ENCODE results near the gene HEPHL1.

Gene HEPHL1

DNA sequence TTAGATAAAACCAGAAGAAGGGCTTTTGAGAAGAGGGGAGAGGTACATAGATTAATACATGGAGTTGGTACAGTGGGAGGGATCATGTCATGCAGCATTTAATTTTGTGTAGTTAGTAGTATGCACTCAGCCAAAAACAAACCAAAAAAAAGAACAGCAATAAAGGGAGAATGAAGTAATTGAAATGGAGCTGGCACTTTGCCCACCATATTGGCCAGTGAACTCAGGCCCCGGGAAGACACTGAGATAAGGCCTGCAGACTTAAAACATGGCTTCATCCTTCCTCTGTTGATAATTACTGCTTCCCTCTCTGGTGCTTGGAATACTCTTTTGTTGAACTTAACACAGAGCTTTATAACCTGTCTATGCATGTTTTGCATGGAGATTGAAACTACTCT, 110.6 kb downstream of the HEPHL1 start:
- DNase-seq = no peak

DNA sequence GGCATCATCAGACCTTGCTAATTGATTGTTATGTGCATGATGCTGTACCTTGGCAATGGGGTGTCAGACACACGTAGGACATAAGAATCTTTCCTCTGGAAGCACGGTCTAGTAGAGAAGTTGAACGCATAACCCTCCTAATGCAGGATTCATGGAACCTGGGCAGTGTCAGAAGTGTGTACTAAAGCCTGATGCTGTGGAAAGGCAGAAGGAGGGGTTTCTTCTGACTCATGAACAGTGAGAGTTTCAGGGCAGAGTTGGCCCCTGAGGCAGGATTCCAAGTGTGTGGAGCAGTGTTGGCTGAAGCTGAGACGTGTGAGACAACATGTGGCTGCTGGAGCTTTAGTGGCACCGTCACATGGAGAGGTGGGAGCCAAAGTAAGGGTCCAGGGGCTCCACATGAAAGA, 111.0 kb downstream of the HEPHL1 start:
- DNase-seq = no peak

DNA sequence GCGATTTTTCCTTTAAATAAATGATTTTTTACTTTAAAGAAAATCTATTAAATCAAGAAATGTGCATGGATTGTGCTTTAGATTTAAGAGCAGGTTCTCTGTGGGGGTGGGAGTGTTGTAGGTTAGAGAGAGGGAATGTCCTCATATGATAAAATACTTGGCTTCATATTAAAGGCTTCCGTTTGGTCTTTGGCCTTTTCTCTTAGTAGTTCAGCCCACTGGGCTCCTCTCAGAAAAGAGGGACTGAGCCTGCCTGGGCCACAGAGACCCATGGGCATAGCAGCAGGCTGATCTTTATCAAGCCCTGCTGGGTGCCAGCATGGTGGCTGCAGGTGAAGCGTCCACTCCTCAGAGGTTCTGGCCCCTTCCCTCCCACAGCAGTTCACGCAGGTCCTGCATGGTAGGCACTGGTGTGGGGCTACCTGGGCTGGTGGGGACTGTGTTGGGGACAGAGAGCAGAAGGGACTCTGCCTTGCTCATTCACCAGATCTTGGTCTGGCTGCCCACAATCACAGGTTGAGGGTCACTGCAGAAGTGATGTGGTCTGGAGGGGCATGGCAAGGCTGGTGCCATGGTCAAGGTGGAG, 111.8 kb downstream of the HEPHL1 start:
- DNase-seq = no peak

DNA sequence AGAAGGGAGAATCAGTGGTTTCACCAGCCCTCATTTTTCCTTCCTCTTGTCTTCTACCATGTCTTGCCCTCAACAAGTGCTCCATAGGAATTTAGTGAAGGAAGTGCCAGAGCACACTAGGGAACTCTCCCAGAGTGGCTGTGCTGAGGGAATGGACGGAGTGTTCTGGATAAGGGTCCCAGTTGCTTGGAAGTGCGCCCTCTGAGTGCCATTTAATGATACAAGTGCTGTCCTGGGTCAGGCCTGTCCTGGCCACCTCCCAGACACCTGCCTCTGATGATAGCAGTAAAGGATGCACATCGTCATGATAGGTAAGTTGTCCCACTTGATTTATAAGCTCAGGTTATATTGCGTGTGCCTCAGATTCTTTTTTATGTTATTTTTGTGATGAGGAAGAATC, 112.6 kb downstream of the HEPHL1 start:
- DNase-seq = no peak

DNA sequence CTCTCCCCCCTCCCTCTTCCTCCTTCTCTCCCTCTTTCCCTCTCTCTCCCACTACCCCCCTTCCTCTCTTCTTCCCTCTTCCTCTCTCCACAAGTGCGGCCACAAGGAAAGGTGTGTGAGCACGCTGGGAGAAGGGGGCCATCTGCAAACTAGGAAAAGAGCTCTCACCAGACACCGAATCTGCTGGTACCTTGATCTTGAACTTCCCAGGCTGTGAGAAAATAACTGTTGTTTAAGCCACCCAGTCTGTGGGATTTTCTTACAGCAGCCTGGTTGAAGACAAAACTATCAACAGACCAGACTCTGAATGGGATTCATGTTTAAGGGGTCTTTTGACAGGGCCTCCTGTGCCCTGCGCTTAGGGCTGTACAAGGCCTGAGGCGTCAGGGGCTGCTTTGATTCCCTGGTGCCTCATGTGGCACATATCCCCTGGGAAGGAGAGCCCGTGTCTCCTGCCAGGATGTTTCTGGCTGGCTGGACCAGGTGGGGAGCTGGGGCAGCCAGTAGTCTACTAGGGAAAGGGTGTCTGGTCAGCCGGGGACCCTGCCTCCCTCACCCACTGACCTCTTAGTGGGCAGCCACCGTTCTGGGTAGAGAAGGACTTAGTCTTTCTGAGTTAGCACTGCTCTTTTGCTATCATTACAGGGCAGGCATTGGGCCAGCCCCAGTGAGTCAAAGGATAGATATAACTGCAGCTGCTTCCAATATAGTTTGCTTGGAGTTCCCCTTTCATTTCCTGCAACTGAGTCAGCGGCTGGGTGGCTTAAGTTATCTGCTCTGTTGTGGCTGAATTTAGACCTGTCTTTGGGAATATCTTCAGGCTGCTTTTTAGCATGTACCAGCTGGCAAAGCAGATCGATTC, 113.7 kb downstream of the HEPHL1 start:
- peak; percentile 87 for DNase-seq

DNA sequence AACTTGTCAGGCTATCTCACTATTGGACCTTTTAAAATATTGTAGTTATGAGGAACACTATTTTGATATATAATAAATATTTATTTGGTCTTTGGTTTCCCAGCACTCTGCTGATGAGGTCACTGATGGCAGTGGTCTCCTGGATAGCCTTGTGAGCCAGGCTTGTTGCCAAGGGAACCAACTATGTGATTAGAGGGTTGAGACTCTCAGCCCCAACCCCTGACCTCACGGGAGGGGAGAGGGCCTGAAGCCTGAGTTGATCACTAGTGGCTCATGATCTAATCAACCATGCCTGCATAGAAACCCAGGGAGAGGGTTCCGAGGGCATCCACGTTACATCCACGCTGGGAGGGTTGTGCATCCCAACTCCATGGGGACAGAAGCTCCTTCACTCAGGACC, 118.3 kb downstream of the HEPHL1 start:
- no peak for DNase-seq

DNA sequence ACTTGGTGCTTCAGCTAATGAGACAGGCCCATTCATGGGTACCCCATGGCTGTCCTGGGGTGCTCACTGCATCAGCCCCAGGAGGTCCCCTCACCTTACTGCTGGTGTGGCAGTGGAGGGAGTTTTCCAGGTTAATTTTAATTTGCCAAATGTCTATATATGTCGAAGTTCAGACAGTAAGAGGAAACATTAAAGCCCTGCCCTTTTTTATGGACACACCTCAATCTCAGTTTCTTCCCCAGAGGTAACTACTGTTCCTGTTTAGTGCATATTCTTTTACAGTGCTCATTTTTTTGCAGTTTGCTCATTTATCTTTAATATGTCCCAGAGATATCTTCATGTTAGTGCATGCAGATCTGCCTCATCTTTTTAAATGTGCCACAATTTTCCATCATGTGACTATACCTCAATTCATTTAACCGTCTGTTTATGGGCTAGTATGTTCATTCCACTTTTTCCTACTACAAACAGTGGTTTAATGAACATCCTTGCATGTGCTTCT, 119.1 kb downstream of the HEPHL1 start:
- DNase-seq = no peak

DNA sequence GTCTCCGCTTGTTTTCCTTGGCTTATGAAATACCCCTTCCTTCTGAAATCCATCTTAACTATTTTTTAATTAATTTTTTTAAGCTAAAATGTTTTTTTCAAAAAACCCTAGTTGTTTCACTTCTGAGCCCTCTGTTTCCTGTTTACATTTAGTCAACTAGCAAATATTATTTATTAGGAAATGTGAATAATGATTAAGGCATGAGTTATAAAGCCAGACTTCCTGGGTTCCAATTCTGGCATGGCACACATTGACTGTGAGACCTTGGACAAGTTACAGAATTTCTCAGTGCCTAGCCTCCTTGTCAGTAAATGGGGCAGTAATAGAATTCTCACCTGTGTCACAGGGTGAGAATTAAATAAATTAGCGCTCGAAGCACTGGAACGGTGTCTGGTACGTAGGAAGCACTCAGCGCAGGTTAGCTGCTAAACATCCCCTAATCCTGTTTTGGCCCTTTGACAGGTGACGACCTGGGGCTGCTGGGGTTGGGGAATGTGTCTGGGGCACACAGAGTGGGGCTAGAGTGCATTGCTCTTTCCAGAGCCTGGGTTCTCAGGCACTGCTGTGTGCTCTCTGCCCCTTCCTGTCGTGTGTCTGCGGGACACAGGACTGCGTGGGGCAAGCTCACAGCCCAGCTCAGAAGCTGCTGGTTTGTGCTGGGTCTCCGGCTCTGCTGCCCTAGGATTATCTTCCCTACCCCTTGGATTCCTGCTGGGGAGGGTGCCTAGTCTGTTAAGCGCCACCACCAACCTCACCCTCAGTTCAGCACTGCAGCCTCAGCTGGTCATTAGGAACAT, 120.6 kb downstream of the HEPHL1 start:
- no peak for DNase-seq

DNA sequence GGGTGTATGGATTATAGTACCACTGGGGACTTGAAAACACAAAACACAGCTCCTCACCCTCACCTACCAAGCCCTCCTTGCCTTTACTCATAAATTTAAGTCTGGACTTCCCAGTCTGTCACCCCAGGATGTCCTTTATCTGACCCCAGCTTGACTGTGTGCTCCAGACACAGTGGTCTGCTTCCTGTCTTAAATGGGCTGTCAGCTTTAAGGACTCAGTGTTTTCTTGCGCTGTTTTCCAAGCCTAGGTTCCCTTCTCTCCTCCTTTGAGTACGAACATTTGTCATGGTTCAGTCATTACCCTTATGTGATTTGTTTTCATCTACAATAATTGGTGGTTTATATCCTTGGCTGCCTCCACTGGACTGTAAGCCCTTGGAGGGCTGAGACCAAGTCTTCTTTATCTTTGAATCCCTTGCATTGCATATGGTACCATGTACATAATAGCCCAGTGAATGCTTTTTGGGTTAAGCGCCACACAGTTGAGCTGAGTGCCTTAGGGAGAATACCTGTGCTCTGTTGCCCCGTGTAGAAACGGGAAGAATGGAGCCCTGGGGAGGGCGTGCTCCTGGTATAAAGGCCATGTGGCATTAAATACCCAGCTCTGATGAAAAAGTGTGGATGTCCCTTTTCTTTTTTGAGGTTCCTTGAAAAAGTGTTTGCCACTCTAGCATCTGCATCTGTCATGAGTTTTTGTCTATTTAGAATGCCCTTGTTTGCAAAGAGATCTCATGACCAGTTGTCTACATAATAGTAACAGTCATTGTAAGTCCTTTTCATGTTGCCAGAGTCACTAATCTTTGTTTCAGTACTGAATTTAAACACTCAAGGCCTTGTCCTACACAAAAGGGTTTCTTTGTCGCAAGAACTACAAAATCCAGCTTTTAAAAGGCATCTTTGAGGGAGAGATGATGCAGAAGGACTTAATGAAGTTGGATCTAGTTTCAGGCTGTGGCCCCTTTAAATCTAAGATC, 121.4 kb downstream of the HEPHL1 start:
- DNase-seq = no peak

DNA sequence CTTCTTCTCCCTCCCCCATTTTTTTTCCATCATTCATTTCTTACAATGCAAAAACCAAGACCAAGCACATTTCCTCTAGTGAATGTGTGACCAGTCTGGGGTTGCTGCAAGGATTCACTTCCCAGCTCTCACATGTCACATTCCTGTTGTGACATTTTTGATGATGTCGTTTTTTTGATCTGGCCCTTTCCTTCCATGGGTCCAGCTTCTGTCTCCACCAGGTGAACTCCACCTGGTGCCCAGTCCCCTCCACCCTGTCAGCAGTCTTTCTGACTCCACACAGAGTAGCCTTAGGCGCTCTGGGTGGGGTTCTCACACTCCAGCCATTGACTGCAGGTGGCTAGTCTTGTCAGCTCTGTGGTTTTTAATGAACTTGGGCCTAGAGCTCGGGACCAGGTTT, 123.1 kb downstream of the HEPHL1 start:
- DNase-seq = peak; percentile 68

DNA sequence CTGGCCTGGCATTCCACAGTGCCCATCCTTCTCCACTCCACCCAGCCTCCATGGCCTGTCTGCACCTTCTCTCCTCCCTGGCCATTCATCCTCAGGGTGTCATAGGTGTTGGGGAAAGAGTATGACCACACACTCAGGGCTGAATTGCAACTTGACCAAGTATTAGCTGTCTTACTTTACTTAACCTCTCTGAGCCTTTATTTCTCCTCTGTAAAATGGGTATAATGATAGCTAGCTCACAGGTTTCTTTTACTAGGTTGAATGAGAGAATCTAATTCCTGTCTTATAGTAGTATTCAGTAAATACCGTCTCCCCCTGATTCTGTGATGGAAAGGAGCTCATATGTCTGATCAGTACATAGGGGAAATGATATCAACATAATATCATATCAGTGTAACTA, 123.5 kb downstream of the HEPHL1 start:
- DNase-seq = no peak

DNA sequence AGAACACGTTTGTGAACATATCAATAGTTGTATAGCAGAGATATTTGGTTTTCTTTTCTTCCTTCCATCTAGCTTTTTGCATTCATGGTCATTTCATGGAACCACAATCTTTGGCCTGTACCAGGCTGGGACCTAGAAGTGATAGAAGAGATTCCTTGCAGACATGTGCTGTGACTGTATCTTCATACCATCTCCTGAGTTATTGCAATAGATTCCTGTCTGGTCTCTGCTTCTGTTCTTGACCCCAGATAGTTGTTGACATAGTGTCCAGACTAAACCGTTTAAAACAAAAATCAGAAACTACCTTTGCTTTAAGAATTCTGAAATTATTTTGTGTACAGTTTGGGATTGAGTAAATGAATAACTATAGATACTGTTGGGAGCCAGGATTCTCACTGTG, 124.3 kb downstream of the HEPHL1 start:
- no peak for DNase-seq

DNA sequence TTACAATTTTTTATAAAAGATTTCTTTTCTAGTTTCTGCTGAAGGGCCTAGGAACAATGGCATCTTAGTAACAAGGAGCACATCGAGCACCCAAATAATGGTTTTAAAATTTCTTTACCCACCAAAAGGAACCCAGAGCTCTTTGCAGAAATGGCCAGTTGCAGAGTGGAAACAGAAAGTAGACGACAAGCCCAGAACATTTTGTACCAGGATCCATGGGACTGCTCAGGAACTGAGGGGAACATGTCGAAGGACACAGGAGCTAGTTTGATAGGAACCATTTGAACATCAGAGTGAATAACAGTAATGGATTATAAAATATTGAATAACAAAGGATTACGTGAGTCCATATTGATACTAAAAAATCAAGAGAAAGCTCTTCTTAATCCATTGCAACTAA, 124.8 kb downstream of the HEPHL1 start:
- no peak for DNase-seq

DNA sequence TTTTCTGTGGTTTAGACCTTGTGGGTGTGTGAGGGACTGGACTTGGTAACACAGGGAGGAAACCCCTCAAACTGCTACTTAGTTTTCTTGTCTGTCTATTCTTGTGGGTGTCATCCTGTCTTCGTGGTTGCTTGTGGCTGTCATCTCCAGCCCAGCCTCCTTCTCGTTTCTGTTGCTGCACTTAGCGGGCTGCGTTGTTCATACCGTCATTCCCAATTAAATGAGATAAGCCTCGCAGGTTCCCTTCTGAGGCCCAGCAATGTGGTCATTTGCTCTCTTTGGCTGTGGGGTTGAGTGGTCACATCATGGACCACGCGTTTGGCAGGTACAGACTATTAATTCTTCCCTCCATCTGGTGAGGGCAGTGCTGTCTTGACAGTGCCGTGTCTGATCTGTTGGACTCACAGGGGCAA, 126.3 kb downstream of the HEPHL1 start:
- DNase-seq = peak; percentile 33

DNA sequence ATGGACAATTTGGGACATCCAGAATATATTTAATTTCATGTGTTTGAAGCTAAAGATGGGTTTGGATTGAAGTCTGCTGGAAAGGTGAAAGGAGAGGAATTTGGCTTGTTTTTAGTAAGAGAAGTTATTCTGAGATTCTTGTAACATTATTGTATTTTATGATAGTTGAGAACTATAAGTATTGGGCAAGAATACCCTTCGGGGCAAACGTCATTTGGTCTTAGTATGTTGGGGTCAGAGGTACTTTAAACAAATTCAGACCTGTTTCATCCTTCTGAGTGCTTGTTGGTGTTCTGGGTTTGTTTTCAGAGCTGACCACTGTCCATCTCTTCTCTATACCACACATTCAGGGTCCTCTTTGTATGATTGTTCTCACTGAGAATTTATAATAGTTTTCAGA, 127.0 kb downstream of the HEPHL1 start:
- DNase-seq = no peak

DNA sequence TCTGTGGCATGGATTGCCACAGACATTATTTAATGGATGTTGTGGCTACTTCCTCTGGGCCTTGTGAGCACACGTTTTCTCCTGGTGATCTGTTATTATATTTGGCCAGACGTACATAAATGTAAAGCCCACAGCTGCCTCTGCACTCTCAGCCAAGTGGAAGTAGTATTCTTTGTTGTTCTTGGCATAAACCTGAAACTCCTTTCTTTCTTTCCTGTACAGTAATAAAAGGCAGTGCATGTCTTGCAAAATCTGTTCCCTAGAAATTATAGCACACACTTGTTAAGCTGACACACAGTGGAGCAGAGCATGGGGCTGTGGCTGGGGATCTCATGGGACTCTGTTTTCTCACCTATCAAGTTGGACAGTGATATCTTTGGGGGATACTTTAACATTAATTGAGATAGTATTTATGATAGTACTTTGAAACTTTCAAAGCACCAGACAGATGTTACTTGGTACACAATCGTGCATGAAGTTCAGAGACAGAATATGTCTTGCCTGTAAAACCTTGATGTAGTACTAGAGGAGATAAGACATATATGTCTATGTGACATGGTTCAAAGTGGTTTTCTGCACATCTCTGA, 128.4 kb downstream of the HEPHL1 start:
- DNase-seq = no peak

DNA sequence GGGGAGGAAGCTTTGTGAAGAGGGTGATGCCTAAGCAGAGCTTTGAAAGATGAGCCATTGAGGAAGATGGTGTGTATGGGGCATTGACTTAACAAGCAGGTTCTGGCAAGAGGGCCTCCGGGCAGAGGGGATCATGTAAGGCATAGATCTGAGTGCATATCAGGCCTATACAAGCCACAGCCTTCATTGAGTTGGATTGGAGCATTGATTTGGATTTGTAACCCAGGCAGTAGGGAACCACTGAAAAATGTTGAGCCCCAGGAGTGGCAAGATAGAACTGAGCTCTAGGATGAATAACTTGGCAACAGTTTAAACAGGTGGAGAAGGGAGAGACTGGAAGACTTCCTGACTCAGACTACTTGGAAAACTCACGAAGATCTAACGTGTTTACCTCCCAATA, 128.9 kb downstream of the HEPHL1 start:
- DNase-seq = no peak

DNA sequence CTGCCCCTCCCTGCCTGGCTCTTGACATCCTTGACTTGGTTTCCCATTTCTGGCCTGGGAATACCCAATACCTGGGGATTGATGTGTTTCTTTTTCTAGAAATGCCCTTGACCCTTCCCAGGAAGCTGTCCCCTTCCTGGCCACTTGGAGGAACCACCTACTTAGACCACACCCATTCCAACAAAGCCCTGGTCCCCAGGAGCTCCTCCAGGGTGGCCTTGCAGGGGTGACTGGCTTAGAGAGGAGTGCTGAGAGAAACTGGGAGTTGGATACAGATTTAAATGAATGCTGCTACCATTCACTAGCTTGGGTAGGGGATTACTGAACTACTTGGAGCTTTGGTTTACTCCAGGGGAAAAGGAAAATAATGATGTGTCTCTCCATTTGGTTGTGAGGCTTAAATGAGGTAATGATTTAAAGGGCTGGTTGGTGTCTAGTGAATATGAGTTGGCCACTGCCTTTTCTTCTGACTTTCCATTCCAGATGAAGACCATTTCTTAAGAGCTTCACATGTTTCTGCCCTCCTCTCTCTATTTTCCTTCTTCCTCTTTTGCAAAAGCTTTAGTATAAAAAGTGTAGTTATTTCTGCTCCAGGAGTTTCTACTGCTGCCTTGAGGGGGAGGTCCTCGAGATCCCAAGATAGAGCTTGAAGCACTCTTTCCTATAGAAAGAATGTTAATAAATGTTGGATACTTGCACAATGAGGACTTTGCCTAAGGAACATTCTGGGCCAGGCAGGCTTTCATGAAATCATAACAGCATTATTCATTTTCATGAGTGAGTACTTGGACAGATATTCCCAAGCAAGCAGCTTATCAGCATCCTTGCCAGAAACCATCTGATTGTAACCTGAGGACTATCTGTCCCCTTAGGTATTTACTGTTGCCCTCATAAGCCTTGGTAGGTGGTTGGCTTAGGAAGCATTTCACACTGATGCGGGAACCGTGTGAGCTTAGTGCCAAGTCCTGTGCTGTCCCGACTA, 129.8 kb downstream of the HEPHL1 start:
- DNase-seq = peak; percentile 62

DNA sequence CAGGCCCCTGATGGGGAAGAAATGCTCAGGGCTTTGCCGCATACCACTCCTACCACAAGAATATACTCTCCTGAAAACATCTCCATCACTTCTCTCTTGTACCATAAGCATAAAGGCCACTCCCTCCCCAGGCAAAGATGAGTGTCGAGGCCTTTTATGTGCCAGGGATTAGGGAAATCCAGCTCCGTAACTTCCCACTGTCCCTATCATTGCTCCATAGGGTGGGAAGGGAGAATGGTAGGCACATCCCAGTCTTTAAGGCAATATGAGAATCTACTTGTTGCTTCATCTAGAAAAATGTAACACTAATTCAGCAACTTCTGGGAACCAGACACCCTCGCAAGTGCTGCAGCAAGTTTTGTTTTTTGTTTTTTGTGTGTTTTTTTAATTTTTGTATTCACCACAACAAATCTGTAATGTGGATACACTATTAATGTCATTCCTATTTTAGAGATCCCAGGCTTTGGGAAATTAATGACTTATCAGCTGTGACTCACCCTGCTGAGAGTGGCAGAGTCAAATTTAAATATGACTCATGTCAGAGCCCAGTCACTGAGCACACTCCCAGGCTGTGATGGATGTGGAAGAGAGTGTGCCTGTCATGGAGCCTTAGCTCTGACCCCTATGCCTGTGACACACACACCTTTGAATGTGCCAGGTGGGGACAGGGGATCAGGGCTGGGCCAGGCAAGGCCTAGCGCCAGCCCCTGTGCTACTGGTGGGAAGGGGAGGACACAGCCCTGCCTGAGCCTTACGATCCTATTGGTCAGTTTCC, 130.9 kb downstream of the HEPHL1 start:
- peak; percentile 88 for DNase-seq

DNA sequence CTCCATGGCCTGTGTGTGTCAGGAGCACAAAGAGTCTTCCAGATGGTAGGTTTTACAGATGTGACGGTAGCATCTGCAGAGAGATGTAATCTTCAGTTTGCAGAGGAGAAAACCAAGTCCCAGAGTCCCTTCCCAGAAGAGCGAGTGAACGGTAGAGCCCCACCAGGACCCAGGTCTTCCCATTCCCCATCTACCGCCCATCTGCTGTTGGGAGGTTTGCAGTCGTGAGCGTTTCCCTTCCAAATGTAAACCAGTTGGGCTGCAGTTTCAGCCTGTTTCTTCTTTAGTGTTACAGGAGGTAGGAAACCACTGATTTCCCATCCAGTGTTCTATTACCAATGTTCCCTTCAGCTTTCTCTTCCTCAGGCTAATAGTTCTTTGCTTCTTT, 131.5 kb downstream of the HEPHL1 start:
- DNase-seq = no peak
